Tracheal epithelial cell (primary cell): ENCODE data around the gene TAB3. TPM values are rescaled to one million over a fixed set of nuclear protein-coding genes. Genes with fewer than 3 reads are reported as not detected.

ENCODE experiments used
- total RNA-seq: library from RNA; depleted of rRNA; stranded (reverse); fragments of >200 nt; gene quantifications from 2 replicates; pipeline ENCODE4 v1.2.1, GENCODE V29; 2014

Gene TAB3, protein sequence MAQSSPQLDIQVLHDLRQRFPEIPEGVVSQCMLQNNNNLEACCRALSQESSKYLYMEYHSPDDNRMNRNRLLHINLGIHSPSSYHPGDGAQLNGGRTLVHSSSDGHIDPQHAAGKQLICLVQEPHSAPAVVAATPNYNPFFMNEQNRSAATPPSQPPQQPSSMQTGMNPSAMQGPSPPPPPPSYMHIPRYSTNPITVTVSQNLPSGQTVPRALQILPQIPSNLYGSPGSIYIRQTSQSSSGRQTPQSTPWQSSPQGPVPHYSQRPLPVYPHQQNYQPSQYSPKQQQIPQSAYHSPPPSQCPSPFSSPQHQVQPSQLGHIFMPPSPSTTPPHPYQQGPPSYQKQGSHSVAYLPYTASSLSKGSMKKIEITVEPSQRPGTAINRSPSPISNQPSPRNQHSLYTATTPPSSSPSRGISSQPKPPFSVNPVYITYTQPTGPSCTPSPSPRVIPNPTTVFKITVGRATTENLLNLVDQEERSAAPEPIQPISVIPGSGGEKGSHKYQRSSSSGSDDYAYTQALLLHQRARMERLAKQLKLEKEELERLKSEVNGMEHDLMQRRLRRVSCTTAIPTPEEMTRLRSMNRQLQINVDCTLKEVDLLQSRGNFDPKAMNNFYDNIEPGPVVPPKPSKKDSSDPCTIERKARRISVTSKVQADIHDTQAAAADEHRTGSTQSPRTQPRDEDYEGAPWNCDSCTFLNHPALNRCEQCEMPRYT
- 15.1 and 15.7 TPM in 2 replicates for total RNA-seq

DNA sequence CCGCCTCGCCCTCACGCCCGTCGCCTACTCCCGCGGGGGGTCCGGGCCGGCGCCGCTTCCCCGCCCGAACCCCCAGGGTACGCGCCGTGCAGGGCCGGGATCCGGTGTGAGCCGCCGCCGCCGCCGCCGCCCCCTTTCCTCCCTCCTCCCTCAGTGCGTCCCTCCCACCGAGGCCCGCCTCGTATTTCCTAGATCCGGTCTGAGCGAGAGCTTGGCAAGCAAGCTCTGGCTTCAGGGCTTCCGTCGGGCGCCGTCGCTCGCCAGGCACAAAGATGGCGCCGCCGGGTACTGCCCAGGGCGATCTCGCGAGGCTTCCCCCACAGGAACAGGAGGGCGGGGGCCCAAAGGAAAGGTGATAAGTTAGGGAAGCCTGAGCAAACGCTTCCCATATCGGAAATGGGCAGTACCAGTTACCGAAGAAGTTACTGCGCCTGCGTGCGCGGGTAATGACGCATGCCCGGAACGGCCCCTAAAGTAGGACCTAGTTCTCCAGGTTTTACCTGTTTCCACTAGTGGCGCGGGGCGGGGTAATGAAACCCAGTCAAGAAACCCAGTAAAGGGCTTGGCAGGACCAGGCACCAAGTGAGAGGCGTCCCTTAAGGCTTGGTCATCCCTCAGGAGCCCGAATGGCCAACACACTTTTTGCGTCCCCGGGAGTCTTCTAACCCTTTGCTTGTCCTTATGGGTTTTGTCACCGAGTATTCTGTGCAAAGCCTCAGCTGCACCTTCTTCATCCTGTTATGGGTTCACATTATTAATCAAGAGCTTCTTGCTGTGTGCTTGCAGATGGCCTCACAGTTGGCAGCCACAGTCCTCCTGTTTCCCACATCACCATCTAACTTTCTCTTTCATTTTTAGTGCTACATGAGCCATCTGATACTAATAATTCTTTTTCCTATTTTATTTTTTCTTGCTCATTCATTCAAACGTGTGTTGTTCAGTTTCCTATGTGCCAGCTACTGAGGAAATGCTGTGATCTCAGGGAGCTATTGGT lies at the start of gene TAB3:
TSS of gene TAB3 (minus strand) at position 108 of the 994 bp plus-strand sequence. CDS start 29,666 bp downstream, outside the sequence.

Other genes starting within 250 kb of the TAB3 start
- 7.2 and 16.6 TPM in 2 replicates for gene GK, start 235.8 kb downstream of the TAB3 start, total RNA-seq
- not detected in 2 replicates for gene FTHL17, start 182.8 kb upstream of the TAB3 start, total RNA-seq